Esophagus mucosa (tissue), 1 donor: ENCODE data around the gene INO80C. TPM values are rescaled to one million over a fixed set of nuclear protein-coding genes. Genes with fewer than 3 reads are reported as not detected.

Experiments
- ATAC-seq: fragments of 200-7000 bp; cut with Tn5 transposase; one replicate; pipeline ENCODE4 v1.9.1; 2020
- total RNA-seq: library from RNA; stranded (reverse); gene quantifications from one replicate; pipeline ENCODE4 v1.2.4, GENCODE V29; 2023
- donor health status: DM: yes; HTN: yes; CAD: no.

The INO80C gene
- total RNA-seq, 1 donor from 2014 or later, result 63.3 TPM

GRCh38 chr18:35424356-35424755, 73.4 kb downstream of the INO80C start:
- peak; percentile 57 for ATAC-seq

- no peak for ATAC-seq
Measured at GRCh38 chr18:35422237-35422636, 75.5 kb downstream of the INO80C start.

GRCh38 chr18:35418610-35419009, 79.2 kb downstream of the INO80C start:
- ATAC-seq, result no peak

Other genes with a start within 250 kb of the INO80C start
- gene ZSCAN30, start 207.7 kb downstream of the INO80C start, total RNA-seq, result 5.9 TPM
- gene ZNF24, start 153.5 kb downstream of the INO80C start, total RNA-seq, result 26.7 TPM
- 0.80 TPM for gene ZNF396, start 120.6 kb downstream of the INO80C start, total RNA-seq
- gene GALNT1, start 83.8 kb upstream of the INO80C start, total RNA-seq, result 101 TPM